Aorta (tissue), 5 donors: ENCODE measurements around the gene EDEM2. TPM values are rescaled to one million over a fixed set of nuclear protein-coding genes. Genes with fewer than 3 reads are reported as not detected.
A peak's percentile ranks its signal among the peaks of the same experiment; 100 is the strongest.

Source experiments
- ATAC-seq: fragments of 200-7000 bp; cut with Tn5 transposase; one replicate; pipeline ENCODE4 v1.9.1; 2022; ENCODE audit warnings: moderate library complexity; ENCODE audit not compliant: low FRiP score
- DNase-seq, 2 donors: peaks; one replicate each; pipeline ENCODE4 v3.0.0-alpha.2; 2020
- H3K27ac ChIP-seq, 2 donors: one replicate each; pipeline ENCODE4 v1.5.1; 2013; ENCODE audit warnings: low read length in 2 of 2, mild to moderate bottlenecking in 2 of 2, moderate library complexity in 2 of 2, control low read depth in 1 of 2, inconsistent platforms in 1 of 2, low read depth in 1 of 2
- H3K27me3 ChIP-seq, 2 donors: one replicate each; pipeline ENCODE4 v1.6.1; 2013; ENCODE audit warnings: control low read depth in 1 of 2, low read length in 1 of 2, mild to moderate bottlenecking in 1 of 2, moderate library complexity in 1 of 2; ENCODE audit not compliant: insufficient read depth in 2 of 2, control insufficient read depth in 1 of 2
- H3K36me3 ChIP-seq, 2 donors: one replicate each; pipeline ENCODE4 v1.6.1; 2013; ENCODE audit warnings: control low read depth in 1 of 2, low read length in 1 of 2, mild to moderate bottlenecking in 1 of 2; ENCODE audit not compliant: insufficient read depth in 2 of 2, control insufficient read depth in 1 of 2
- H3K4me1 ChIP-seq, 2 donors: one replicate each; pipeline ENCODE4 v1.6.1; 2013; ENCODE audit warnings: low read length in 2 of 2, control low read depth in 1 of 2, mild to moderate bottlenecking in 1 of 2, moderate library complexity in 1 of 2; ENCODE audit not compliant: insufficient read depth in 2 of 2, control insufficient read depth in 1 of 2
- H3K4me3 ChIP-seq, 2 donors: one replicate each; pipeline ENCODE4 v1.5.1; 2013; ENCODE audit warnings: low read length in 2 of 2, control low read depth in 1 of 2, mild to moderate bottlenecking in 1 of 2
- H3K9me3 ChIP-seq: one replicate; pipeline ENCODE4 v1.6.1; 2013; ENCODE audit warnings: mild to moderate bottlenecking, low read length; ENCODE audit not compliant: control insufficient read depth
- WGBS, 2 donors: extraction: QIAGEN DNeasy Blood & Tissue Kit; methylation state at CpG; one replicate each; pipeline ENCODE4 v1.1.7; 2013; 5-methylcytosine and 5-hydroxymethylcytosine counted together
- intact Hi-C, 2 donors: fragments of 100-400 bp; cut with DNase I; formaldehyde crosslinking; loops; one replicate each; pipeline versions ENCODE4 v1.14.2 to v1.15.0; 2022
- polyA plus RNA-seq, 2 donors: library from polyadenylated mRNA; stranded (reverse); fragments of 200-250 nt; gene quantifications; one replicate each; pipeline ENCODE4 v1.2.3, GENCODE V29; 2013
- total RNA-seq, 2 donors: library from RNA; stranded (reverse); fragmentation: NEBNext Ultra II Directional; extraction: Animal tissue kit (Norgen Biotek cat#: 25700); gene quantifications; one replicate each; pipeline ENCODE4 v1.2.1, GENCODE V29; 2021
- donor health status: healthy with polysubstance abuse.
- donor health status: Bipolar disorder and iron deficiency.
- donor health status: DM: no; HTN: no; CAD: no.
- donor health status: DM: no; HTN: no; CAD: no.
- donor health status: DM: yes; HTN: yes; CAD: no.

EDEM2 gene
- total and polyA plus RNA-seq, 4 donors, result 11.0 to 32.1 (median 22.5) TPM

GRCh38 chr20:35106827-35107380 is 40.2 kb downstream of the EDEM2 start:
- ATAC-seq, result no peak
- H3K36me3 ChIP-seq, result no peaks in the 10 kb centered on the region
- 90 to 93% methylated on average over 1 of the region's 1 CpG for WGBS, 2 donors
- no peaks in the 10 kb centered on the region for H3K4me1 ChIP-seq
- H3K27me3 ChIP-seq, result no peaks in the 10 kb centered on the region
- no peak for DNase-seq
- no peak overlapping the region for H3K4me3 ChIP-seq
- H3K9me3 ChIP-seq, result no peaks in the 10 kb centered on the region
- intact Hi-C loops, result no loop called here
- no peak overlapping the region for H3K27ac ChIP-seq

- intact Hi-C loops, result no loop called here
- no peak overlapping the region for H3K4me3 ChIP-seq
- ATAC-seq (no peak), DNase-seq (no peak)
- no peaks in the 10 kb centered on the region for H3K27me3 ChIP-seq
- WGBS, 2 donors, result 66 to 73% methylated on average over 3 of the region's 3 CpGs
- no peaks in the 10 kb centered on the region for H3K36me3 ChIP-seq
- H3K4me1 ChIP-seq, result no peaks in the 10 kb centered on the region
- H3K9me3 ChIP-seq, result no peaks in the 10 kb centered on the region
- H3K27ac ChIP-seq, result no peak overlapping the region
These were observed 42.3 kb downstream of the EDEM2 start for GRCh38 chr20:35104685-35105295.

- no peaks in the 10 kb centered on the region for H3K36me3 ChIP-seq
- no peaks in the 10 kb centered on the region for H3K4me1 ChIP-seq
- intact Hi-C loops, result no loop called here
- no peak overlapping the region for H3K4me3 ChIP-seq
- H3K27ac ChIP-seq, result no peak overlapping the region
- DNase-seq (no peak), ATAC-seq (no peak)
- H3K27me3 ChIP-seq, result no peaks in the 10 kb centered on the region
- no peaks in the 10 kb centered on the region for H3K9me3 ChIP-seq
- 88% methylated on average over 8 of the region's 8 CpGs for WGBS, 2 donors
These were observed 45.5 kb downstream of the EDEM2 start for GRCh38 chr20:35101620-35102019.

DNA sequence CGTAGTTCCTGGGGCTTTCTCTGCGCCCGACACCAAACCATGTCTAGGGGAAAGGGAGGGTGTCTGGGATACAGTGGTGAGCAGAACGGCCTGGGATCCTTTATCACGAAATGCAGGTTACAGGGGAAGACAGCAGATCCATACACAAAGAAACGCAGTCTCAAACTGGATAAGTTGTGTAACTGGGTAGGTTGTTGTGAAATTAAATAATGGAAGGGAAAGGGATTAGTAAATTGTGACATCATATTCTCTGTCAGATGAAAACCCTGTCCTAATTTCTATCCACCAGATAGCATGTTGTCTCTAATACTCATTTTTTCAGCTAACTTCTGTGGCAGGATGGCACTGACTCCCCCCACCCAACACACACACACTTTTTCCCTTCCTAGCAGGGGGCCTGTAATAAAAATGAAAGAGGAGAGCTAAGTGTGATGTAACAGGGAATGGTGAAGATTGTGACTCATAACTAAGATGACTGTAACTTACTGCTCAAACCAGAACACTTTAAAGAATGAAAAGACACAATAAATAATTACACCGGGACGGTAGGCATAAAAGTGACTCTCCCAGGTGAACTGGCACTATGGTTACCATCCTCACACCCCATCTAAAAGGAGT is 53.8 kb downstream of the EDEM2 start:
- no peak for ATAC-seq
- intact Hi-C loops, result loop anchor here (5.0 to 10.0 kb wide), 5 partner anchors 81 to 259 kb away; partner anchors contain the start of genes GGT7 (in 1 of the 2), GSS (in 1 of the 2), MMP24OS (in 1 of the 2) and MYH7B (in 1 of the 2)
- Histone ChIP-seq H3K27me3 (no peaks in the 10 kb centered on the region), H3K36me3 (no peaks in the 10 kb centered on the region), H3K27ac (peak overlapping the region in 1 of 2 donors; percentile 30), H3K4me3 (no peak overlapping the region), H3K4me1 (no peaks in the 10 kb centered on the region), H3K9me3 (no peaks in the 10 kb centered on the region)
- 80 to 81% methylated on average over 8 of the region's 8 CpGs for WGBS, 2 donors
- DNase-seq, result no peak

DNA sequence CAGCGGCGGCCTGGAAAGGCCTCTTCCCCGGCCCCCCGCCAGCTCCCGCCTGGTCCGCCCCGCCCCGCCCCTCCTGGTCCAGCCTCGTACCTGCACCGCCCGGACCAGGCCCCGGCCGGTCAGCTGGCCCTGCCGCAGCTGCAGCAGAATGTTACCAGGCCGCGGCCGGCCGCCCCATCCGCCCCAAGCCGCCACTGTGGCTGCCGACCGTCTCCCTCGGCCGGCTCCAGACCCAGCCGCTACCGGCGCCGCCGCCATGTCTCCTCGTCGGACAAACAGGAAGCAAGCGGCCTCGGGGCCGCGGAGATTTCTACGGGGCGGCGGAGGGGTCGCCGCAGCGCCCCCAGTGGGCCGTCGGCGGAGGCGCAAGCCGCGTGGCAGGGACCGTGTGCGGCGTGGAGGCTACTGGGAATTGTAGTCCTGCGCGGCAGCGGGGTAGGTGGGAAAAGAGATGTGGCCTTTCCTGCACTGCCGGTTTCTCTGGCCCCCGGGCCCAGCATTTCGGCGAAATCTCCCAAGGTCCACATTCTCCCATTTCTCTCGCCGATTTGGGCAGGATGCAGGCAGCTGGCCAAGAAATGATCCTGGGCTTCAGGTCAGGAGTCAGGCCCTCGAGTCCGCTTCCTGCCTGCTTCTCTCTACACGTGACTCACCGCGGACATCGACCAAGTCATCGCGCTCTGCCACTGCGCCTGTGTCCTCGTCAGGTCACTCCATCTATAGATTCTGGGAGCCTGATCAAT is 54.4 kb downstream of the EDEM2 start, which contains the start of gene TRPC4AP:
Gene TRPC4AP, minus strand, starts transcription at position 284 of the 743 bp plus-strand sequence. Its CDS starts 26 bp downstream, at position 258.
- Histone ChIP-seq H3K27ac (peak within 1 kb of the TSS; percentile 43 to 97), H3K4me3 (peak within 1 kb of the TSS; percentile 90 to 97), H3K9me3 (no peaks in the 10 kb centered on the region), H3K4me1 (no peaks in the 10 kb centered on the region), H3K27me3 (no peaks in the 10 kb centered on the region), H3K36me3 (no peaks in the 10 kb centered on the region)
- 2% methylated on average over 52 to 69 of the region's 69 CpGs for WGBS, 2 donors
- ATAC-seq, result peak; percentile 98
- peak; percentile 94 to 96 for DNase-seq
- intact Hi-C loops, result loop anchor here (5.0 to 10.0 kb wide), 5 partner anchors 80 to 258 kb away; partner anchors contain the start of genes GGT7 (in 1 of the 2), GSS (in 1 of the 2), MMP24OS (in 1 of the 2) and MYH7B (in 1 of the 2)

GRCh38 chr20:35091816-35092523 is 55.2 kb downstream of the EDEM2 start:
- Histone ChIP-seq H3K4me3 (peak overlapping the region; percentile 90 to 97), H3K27me3 (no peaks in the 10 kb centered on the region), H3K36me3 (no peaks in the 10 kb centered on the region), H3K27ac (peak overlapping the region in 1 of 2 donors; percentile 97), H3K9me3 (no peaks in the 10 kb centered on the region), H3K4me1 (no peaks in the 10 kb centered on the region)
- ATAC-seq (no peak), DNase-seq (no peak)
- intact Hi-C loops, result loop anchor here (5.0 to 10.0 kb wide), 5 partner anchors 80 to 257 kb away; partner anchors contain the start of genes GGT7 (in 1 of the 2), GSS (in 1 of the 2), MMP24OS (in 1 of the 2) and MYH7B (in 1 of the 2)
- WGBS, 2 donors, result 0% methylated on average over 26 to 28 of the region's 28 CpGs

DNA sequence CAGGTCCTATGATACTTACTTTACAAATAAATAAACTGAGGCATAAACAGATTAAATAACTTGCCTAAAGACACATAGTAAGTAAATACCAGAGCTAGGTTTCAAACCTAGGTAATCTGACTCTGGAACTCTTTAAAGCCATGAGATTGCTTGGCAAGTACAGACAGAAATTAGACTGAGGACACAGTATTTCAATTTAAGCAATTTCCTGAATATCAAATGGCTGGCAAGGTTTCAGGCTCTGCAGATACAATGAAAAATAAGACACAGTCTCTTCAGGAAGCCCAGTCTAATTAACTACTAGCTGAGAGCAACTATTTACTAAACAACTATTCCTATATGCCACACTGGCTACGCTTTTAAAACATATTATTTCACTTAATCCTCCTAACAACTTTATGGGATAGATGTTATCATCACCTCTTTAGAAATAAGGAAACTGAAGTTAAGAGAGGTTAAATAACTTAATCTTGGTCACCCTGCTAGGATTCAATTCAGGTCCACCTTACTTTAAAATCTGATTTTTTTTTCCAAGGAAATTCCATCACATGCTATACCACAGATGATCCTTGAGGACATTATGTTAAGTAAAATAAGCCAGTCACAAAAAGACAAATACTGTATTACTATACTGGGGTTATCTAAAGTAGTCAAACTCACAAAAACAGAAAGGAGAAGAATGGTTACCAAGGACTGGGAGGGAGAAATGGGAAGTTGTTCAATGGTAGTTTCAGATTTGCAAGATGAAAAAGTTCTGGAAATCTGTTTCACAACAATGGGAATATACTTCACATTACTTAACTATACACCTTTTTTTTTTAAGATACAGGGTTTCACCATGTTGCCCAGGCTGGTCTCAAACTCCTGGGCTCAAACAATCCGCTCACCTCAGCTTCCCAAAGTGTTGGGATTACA is 58.6 kb downstream of the EDEM2 start:
- intact Hi-C loops, result no loop called here
- no peak for DNase-seq
- H3K4me1 ChIP-seq, result no peaks in the 10 kb centered on the region

More for the DNA sequence above, 58.6 kb downstream of the EDEM2 start:
- H3K9me3 ChIP-seq, result no peaks in the 10 kb centered on the region
- no peaks in the 10 kb centered on the region for H3K27me3 ChIP-seq
- 96 to 99% methylated on average over 2 of the region's 2 CpGs for WGBS, 2 donors
- H3K4me3 ChIP-seq, result no peak overlapping the region
- H3K36me3 ChIP-seq, result no peaks in the 10 kb centered on the region
- ATAC-seq, result no peak
- H3K27ac ChIP-seq, result no peak overlapping the region
